Stimulated activated CD8-positive, alpha-beta memory T cell treated with anti-CD3 and anti-CD28 coated beads, Interleukin-2, amount 100 ng/mL, for 1 hour (primary cell): Measurements from ENCODE around the gene TTC7B.

ENCODE experiments used
- DNase-seq, 2 donors: peaks; one replicate each; pipeline ENCODE4 v3.0.0-alpha.2; 2020; ENCODE audit warnings: low read depth in 2 of 2

Gene TTC7B

DNA sequence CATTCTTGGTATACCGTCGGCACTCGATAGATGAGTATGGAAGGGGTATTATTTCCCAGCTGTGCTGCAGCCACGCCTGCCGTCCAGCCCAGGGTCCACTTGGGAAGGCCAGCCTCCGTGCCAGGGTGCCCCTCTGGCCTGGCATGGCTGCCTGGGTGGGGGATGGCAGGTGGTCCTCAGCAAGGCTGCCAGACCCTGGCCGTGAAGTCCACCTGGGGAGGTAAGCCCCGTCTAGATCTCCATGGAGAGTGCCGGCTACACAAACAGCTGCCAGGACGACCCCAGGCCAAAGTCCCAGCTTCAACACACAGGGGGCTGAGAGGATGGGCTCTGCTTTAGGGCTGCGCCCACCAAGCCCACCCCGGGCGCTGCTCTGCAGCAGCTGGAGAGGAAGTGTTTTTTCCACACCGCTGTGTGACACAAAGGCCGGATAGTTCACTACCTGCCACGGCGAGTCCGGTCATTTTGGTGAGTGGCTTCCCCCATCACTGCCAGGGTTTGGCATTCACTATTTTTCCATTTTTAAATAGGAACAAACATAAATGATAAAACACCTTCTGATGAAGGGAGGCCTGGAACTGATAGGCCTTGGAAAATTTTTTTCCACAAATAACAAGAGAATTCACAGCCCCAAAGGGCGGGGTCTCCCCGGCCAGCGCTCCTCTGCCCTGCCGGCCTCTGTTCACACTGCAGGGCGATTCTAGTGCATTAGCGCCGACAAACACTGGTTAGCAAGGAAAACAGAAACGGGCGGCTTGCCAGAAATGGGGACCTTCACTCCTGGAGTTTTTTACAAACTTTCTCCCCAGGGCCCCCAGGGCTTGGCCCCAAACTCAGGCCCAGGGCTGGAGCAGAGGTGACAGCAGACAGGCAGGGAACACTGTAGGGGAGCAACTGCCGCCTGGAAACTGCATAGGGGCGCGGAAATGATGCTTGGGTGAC lies 257.9 kb downstream of the TTC7B start:
- DNase-seq, result no peak

GRCh38 chr14:90557516-90557915 lies 258.7 kb downstream of the TTC7B start:
- no peak for DNase-seq

GRCh38 chr14:90556666-90557450 lies 259.4 kb downstream of the TTC7B start:
- no peak for DNase-seq

DNA sequence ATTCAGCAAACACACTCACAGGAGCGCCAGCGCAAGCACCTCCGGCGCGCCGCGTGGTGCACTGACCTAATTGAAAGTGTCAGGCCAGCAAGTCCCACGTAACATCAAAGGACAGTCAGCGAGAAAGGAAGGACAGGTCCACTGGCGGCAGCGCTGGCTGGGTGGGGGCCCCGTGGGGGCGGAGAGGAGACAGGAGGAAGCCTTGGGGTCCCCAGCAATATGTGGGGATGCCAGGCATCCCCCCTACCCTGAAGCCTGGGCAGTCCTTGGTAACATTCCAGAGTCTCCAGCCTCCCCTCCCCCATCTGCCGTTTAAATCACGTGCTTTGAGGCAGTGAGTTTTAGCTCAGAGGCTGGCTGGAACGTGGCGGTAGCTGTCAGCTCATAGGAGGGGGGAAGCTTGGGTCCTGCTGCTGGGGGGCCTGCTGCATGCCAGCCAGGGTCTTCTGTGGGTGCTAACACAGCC lies 260.2 kb downstream of the TTC7B start:
- no peak for DNase-seq

- no peak for DNase-seq
These were observed 260.9 kb downstream of the TTC7B start for GRCh38 chr14:90555126-90556011.

DNA sequence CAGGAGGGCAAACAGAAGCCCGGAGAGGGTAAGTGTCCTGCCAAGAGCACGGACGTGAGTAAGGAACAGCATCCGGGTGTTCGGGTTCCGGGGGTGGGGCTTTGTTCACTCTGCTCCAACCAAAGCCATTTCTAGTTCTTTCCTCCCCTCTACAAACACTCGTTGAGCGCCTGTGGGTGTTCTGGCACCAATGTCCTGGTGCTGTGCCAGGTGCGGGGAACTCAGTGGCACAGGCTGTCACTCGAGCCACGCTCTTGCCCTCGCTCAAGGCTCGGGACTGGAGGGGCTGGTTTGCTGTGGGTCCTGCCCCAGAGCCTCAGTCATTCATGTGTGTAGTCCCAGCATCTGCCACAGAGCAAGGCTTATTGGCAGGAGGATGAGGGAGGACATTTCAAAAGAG lies 261.9 kb downstream of the TTC7B start:
- DNase-seq, result no peak

DNA sequence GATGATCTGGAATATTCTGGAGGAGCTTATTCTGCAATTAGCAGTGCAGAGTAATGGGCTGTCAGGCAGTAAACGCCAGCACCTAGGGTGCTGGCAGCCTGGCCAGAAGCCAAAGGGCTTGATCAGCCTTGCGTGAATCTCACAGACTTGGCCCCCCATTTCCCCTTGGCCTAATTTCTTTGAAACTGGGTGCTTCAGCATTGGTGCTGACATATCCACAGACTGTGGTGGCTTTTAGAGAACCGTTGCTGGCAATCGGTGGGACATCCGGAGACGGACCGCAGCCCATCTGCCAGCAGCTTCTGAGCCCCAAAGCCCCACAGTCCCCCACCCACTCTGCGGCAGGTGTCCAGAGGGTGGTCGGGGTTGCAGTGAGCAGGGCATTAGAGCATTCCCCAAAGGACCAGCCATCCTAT lies 262.3 kb downstream of the TTC7B start:
- DNase-seq, result no peak

GRCh38 chr14:90553298-90553920 lies 262.8 kb downstream of the TTC7B start:
- DNase-seq, result no peak

DNA sequence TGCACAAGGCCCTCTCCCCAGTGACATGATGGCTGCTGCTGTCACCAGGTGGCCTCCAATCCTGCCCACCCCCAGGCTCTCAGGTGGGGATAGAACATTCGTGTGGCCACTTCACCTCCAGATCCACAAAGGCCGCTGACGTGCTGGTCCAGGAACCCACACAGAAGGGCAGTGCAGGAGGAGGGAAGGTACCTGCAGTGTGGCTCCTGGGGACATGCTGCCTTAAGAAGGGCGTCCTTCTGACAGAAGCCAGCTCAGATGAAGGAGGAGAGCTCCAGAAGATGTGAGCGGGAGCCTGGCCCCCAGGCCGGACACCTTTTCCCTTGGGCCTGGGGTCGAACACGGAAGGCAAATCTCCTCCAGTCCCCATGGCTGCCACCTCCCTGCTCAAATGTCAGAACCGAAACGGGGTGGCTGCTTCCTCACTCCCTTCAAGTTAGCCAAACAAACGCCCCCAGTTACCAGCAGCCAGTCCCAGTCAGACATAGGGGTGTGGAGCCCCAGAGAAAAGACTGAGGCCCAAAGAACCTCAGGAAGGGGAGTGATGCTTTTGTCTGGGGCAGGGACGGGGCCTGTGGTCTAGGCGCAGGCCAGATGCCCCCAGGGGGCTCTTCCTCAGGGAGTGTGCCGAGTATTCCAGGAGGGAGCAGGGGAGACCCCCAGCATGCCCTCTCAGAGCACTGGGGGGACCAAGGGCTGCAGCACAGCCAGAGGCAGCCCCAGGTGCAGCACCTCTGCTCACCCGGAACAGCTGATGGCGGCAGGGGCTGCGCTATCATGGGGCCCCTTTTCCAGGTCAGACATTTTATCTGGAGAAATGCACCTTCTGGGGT lies 263.5 kb downstream of the TTC7B start:
- no peak for DNase-seq

DNA sequence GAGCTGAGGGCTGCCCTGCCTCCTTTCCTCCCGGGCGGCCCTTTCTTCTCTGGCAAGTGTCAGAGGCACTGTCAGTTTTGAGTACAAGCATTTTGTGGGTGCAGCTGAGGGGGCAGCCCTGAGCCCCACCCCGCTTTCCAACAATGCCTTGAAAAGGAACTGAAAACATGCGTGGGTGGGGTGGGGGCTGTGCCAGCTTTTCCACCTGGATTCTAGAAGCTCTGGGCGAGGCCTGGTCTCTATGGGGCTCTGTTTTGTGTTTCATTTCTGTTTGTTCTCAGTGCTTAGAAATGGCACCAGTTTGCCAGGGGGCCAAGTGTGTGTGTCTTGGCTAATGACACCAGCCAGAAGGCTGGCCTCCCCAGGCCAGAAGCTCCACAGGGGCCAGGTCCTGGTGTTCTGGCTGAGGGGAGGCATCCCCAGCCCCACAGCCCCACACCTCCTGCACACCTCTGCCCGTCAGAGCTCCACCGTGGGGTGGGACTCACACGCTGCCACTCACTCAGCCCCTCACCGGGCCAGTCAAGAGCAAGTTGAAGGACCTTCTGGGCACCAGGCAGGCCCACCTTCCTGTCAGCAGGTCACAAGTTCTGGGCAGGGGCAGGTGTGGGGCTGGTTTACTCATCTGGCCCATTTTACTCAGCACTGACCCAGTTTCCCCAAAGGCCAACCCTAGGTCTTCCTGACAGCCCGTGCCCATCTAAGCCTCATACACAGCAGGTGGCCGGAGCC lies 264.3 kb downstream of the TTC7B start:
- no peak for DNase-seq

DNA sequence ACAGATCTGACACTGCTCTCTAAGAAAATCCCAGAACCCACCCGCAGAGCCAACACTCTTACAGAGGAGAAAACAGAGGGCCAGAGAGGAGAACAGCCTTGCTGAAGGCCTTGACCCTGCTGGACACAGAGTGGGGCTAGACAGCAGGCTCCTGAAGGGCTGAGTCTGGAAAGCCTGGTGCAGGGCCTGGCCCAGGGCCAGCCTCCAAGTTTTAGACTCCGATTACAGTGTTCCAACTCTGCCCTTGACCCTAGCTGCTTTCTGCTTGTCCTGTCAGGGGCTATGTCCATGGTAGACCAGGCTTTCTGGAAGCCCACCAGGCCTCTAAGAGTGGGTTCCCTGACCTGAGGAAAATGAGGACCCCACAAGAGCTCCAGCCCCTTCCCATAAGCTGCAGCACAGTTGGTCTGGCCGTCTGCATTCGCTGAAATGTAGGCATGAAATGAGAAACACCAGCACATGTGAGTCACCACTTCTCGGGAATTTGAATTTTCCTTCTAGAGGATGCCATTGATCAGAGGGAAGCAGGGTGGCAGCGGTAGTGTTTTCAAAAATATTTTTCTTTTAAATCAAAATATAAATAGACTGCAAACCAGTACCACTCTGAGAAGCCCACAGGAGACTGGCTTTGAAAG lies 265.0 kb downstream of the TTC7B start:
- DNase-seq, result no peak

- no peak for DNase-seq
These were observed 266.2 kb downstream of the TTC7B start for GRCh38 chr14:90549794-90550641.

- no peak for DNase-seq
These were observed 267.8 kb downstream of the TTC7B start for GRCh38 chr14:90548455-90548854.

DNA sequence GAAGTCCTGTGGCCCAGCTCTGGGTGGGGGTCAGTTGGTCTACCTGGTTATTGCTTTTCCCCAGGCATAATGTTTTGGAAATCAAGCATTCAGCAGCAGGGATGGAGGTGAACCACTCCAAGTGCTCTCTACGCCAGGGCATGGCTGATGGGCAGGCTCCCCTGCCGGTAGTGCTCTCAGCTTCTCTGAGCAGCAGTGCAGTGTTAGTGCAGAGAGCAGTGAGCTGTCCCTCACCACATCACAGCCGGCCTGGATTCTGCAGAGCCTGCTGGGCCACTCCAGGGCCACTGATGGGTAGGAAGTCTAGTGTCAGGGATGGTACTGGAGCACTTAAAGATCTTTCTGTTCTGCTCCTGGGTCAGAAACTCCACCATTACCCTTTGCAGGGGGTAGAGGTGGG lies 268.3 kb downstream of the TTC7B start:
- DNase-seq, result no peak

DNA sequence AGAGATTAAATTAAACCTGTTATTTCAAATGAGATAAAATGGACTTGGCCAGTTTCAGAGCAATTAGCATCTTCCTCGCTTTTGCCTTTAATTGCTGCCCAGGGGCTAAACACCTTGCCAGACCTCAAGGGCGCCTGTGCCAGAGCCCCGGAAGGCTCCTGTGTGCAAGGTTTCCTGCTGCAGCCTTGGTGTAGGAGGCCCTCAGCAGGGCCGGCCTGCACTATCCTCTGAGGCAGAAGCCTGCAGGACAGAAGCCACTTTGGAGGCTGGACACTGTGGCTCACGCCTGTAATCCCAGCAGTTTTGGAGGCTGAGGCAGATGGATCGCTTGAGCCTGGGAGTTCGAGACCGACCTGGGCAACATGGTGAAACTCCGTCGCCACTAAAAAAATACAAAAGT lies 269.0 kb downstream of the TTC7B start:
- DNase-seq, result no peak

- no peak for DNase-seq
These were observed 269.5 kb downstream of the TTC7B start for GRCh38 chr14:90546767-90547166.

DNA sequence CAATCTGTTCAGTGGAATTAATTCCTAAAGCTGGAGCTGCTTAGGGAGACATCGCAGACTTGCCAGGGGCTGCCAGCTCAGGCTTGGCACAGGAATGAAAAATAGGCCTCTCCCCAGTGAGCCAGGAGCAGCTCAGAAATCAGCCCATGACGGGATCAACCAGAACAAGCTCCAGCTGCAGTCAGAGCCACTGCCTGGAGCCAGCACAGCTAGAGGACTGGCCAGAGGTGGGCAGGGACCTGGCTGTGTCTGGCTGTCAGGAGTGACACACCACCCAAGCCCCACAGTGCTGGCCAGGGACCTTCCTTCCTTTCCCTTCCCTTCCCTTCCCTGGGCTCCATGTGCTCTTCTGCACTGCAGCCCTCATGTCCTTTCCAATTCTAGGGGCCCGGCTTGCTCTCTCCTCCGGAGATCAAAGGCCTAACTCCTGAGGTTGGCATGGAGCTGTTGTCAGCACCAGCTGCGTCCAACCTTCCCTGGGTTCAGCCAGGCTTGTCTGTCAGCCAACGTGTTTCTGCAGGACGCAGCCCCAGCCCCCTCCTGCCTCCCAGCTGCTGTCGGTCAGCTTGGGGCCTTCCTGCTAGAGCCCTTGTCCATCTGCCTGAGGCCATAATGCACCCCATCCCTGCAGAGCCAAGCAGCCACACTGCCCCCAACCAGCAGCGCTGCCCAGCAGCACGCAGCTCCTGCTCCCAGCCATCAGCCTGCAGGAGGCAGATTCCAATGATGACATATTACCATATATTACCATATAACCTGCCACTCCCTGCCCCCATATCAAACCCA lies 270.1 kb downstream of the TTC7B start:
- DNase-seq, result no peak
